Heart left ventricle (tissue), 16 donors: ENCODE measurements around the gene POU2AF1. TPM values are rescaled to one million over a fixed set of nuclear protein-coding genes. Genes with fewer than 3 reads are reported as not detected.

Source experiments
- ATAC-seq, 4 donors: fragments of 200-7000 bp; cut with Tn5 transposase; one replicate each; pipeline ENCODE4 v1.9.1; 2020 to 2022; ENCODE audit warnings: moderate library complexity in 4 of 4, mild to moderate bottlenecking in 3 of 4, moderate number of reproducible peaks in 1 of 4
- DNase-seq, 5 donors: peaks; one replicate each; pipeline ENCODE4 v3.0.0-alpha.2; 2020
- H3K27ac ChIP-seq, 12 donors: fragments of 200-600 bp; sonication (generic) in 4 of 12; one replicate each; pipeline versions ENCODE4 v1.5.0 to v1.8.0; 2016 to 2022; ENCODE audit warnings: mild to moderate bottlenecking in 2 of 12
- H3K27me3 ChIP-seq, 9 donors: fragments of 200-600 bp; sonication (generic) in 2 of 9; one replicate each; pipeline versions ENCODE4 v1.5.1 to v1.8.0; 2016 to 2022; ENCODE audit warnings: mild to moderate bottlenecking in 3 of 9
- H3K36me3 ChIP-seq, 9 donors: fragments of 200-600 bp; sonication (generic) in 2 of 9; one replicate each; pipeline versions ENCODE4 v1.5.0 to v1.8.0; 2018 to 2022; ENCODE audit warnings: mild to moderate bottlenecking in 2 of 9
- H3K4me1 ChIP-seq, 12 donors: fragments of 200-600 bp; sonication (generic) in 4 of 12; one replicate each; pipeline versions ENCODE4 v1.5.0 to v1.8.0; 2016 to 2022; ENCODE audit warnings: mild to moderate bottlenecking in 3 of 12
- H3K4me3 ChIP-seq, 12 donors: fragments of 200-600 bp; sonication (generic) in 4 of 12; one replicate each; pipeline versions ENCODE4 v1.5.0 to v1.8.0; 2017 to 2022; ENCODE audit warnings: mild to moderate bottlenecking in 9 of 12, moderate library complexity in 4 of 12
- H3K9me3 ChIP-seq, 12 donors: fragments of 200-600 bp; sonication (generic) in 4 of 12; one replicate each; pipeline versions ENCODE4 v1.5.0 to v1.8.0; 2016 to 2022; ENCODE audit warnings: mild to moderate bottlenecking in 1 of 12
- CTCF ChIP-seq, 12 donors: fragments of 200-600 bp; sonication (generic) in 4 of 12; IDR thresholded peaks; one replicate each; pipeline versions ENCODE4 v1.5.0 to v1.8.0; 2018 to 2022; ENCODE audit warnings: antibody characterized with exemption in 12 of 12, mild to moderate bottlenecking in 5 of 12
- POLR2A ChIP-seq, 2 donors: fragments of 450-650 bp; IDR thresholded peaks; one replicate each; pipeline ENCODE4 v1.6.1; 2017; ENCODE audit warnings: antibody characterized with exemption in 2 of 2, mild to moderate bottlenecking in 2 of 2, moderate library complexity in 2 of 2
- WGBS, 4 donors: extraction: QIAGEN DNeasy Blood & Tissue Kit in 2 of 4; methylation state at CpG; one replicate each; pipeline versions ENCODE4 v1.1.5 to v1.1.7; 2013 to 2018; 5-methylcytosine and 5-hydroxymethylcytosine counted together
- intact Hi-C, 10 donors: fragments of 100-400 bp; cut with DNase I; formaldehyde crosslinking; loops; one replicate each; pipeline versions ENCODE4 v1.11.1 to v1.14.2; 2022
- polyA plus RNA-seq, 2 donors: library from polyadenylated mRNA; stranded (reverse); fragments of 200-250 nt; gene quantifications; one replicate each; pipeline ENCODE4 v1.2.3, GENCODE V29; 2013
- total RNA-seq, 9 donors: library from RNA; depleted of rRNA in 2 of 9; stranded (reverse); fragments of >200 nt in 2 of 9; fragmentation: NEBNext Ultra II Directional in 3 of 9; extraction: Animal tissue kit (Norgen Biotek cat#: 25700) in 3 of 9; gene quantifications; one replicate each; pipeline versions ENCODE4 v1.1.0 to v1.2.4, GENCODE V29; 2016 to 2023
- donor health status: ischemic (EF 13 %, LVEDD 7.1; RV severe dilation, severe dysfunction).
- donor health status: healthy with polysubstance abuse.
- donor health status: DM: no; HTN: yes; CAD: no.
- donor health status: DM: no; HTN: no; CAD: no.
- donor health status: ischemic (EF 25% LVEDD 6.9; RV normal size, moderate dysfunction).
- donor health status: ischemic (EF 25% LVEDD 5.7; RV mildly dilated, moderate dysfunction).
- donor health status: healthy.
- donor health status: DM: yes; HTN: yes; CAD: no.
- donor health status: ischemic (EF 35%, LVEDD 5.7; RV mildly dilated, moderate dysfunction).
- donor health status: nonischemic (EF 11% LVEDD 7.7; RV severe dilation, severe dysfunction).
- donor health status: DM: yes; HTN: yes; CAD: no.
- donor health status: PGD.
- donor health status: ischemic (EF 29% LVEDD 5.4; RV normal size, mild dysfunction).
- donor health status: nonischemic (EF 23%, LVEDD 6.1; RV moderate dilation, normal function).

Gene POU2AF1
- total and polyA plus RNA-seq, 11 donors, result 0.07 to 1.3 (median 0.24) TPM; not detected in 7

- H3K27ac ChIP-seq, result peak overlapping the region in 1 of 12 donors; percentile 78
Measured at GRCh38 chr11:111417011-111417765, 38.1 kb upstream of the POU2AF1 start.

DNA sequence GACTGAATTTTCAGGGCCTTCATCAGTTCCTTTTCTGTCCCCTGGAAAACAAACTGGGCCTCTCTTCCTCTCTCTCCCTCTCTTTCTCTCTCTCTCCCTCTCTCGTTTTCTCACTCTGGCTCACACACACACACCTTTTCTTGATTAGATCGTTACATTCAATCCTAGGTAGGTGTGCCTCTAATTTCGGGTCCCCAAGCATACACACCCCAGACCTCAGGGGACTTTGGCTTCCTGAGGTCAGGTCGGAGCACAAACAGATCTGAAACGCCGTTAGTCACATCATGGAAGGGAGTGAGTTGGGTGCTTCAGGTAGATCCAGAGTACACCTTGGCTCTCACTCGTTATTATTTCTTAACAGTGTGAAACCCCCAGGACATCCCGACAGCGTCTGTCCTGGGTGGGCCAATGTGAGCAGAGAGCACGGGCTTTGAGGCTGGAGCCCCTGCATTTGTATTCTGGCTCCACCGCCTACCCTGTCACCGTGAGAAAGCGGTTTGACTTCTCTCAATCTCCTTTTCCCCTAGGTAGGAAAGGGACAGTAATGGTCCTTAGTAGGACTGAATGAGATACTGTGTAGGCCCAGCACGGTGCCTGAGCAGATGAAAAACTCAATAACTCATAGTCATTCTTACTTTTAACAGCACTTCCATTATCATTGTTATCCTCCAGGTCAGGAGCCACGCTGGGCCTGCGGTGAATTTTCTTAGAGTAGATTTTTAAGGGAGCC lies 37.3 kb upstream of the POU2AF1 start:
- H3K4me3 ChIP-seq, result no peak overlapping the region
- TF ChIP-seq CTCF (IDR thresholded peaks at IDR 0.05), result no peak
- no peak for TF ChIP-seq POLR2A (IDR thresholded peaks at IDR 0.05)
- H3K27me3 ChIP-seq, result no peaks in the 10 kb centered on the region
- no peaks in the 10 kb centered on the region for H3K36me3 ChIP-seq
- ATAC-seq (no peak), DNase-seq (no peak)
- 86 to 95% (median 90%) methylated on average over 16 of the region's 16 CpGs for WGBS, 4 donors
- peaks cover 0 to 27% (median 14%) of the 10 kb centered on the region in 12 donors for H3K4me1 ChIP-seq
- no peaks in the 10 kb centered on the region for H3K9me3 ChIP-seq
- peak overlapping the region in 1 of 12 donors; percentile 78 for H3K27ac ChIP-seq
- intact Hi-C loops, result loop anchor here in 1 of 10 donors (5.0 kb wide), 1 partner anchor 119 kb away; the partner anchor contains the start of gene POU2AF3

More at GRCh38 chr11:111417011-111417765, 38.1 kb upstream of the POU2AF1 start:
- ATAC-seq (peak in 2 of 4 donors; percentile 24 to 27), DNase-seq (no peak)
- Histone ChIP-seq H3K27me3 (no peaks in the 10 kb centered on the region), H3K9me3 (no peaks in the 10 kb centered on the region), H3K4me1 (peaks cover 0 to 27% (median 14%) of the 10 kb centered on the region in 12 donors), H3K4me3 (no peak overlapping the region), H3K36me3 (no peaks in the 10 kb centered on the region)
- TF ChIP-seq POLR2A (IDR thresholded peaks at IDR 0.05) (no peak), CTCF (IDR thresholded peaks at IDR 0.05) (no peak)
- 47 to 54% (median 48%) methylated on average over 8 of the region's 8 CpGs for WGBS, 4 donors
- intact Hi-C loops, result loop anchor here in 1 of 10 donors (5.0 kb wide), 1 partner anchor 120 kb away; the partner anchor contains the start of gene POU2AF3

DNA sequence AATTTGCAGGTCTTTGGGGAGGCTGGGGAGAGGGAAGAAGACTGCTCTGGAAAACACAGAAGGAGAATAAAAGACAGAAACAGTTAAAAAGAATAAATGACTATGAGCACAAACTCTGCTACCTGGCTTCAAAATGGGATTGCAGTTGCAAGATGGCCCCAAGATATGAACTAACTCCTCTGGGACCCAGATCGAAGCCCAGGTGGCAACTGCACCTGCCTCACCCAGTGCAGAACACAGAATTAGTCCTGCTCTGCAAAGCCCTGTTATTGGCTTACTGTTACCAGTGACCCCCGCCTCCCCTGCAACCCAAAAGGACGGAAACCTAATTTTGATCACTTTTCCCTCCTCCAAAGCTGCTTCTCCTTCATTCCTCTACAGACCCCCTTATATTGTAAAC lies 35.9 kb upstream of the POU2AF1 start:
- no peak overlapping the region for H3K4me3 ChIP-seq
- ATAC-seq, result no peak
- H3K27ac ChIP-seq, result no peak overlapping the region
- intact Hi-C loops, result loop anchor here in 1 of 10 donors (5.0 kb wide), 1 partner anchor 118 kb away; the partner anchor contains the start of gene POU2AF3
- no peaks in the 10 kb centered on the region for H3K9me3 ChIP-seq
- WGBS, 4 donors, result 75 to 97% (median 94%) methylated on average over 3 of the region's 3 CpGs
- no peak for TF ChIP-seq CTCF (IDR thresholded peaks at IDR 0.05)
- TF ChIP-seq POLR2A (IDR thresholded peaks at IDR 0.05), result no peak
- no peaks in the 10 kb centered on the region for H3K27me3 ChIP-seq
- peaks cover 0 to 27% (median 14%) of the 10 kb centered on the region in 12 donors for H3K4me1 ChIP-seq
- no peak for DNase-seq
- H3K36me3 ChIP-seq, result no peaks in the 10 kb centered on the region
